Psoas muscle (tissue), 8 donors: ENCODE measurements around the gene HTR3A. TPM values are rescaled to one million over a fixed set of nuclear protein-coding genes. Genes with fewer than 3 reads are reported as not detected.

Experiments used
- ATAC-seq, 4 donors: fragments of 200-7000 bp; cut with Tn5 transposase; one replicate each; pipeline ENCODE4 v1.9.1; 2020; ENCODE audit warnings: moderate library complexity in 3 of 4, mild to moderate bottlenecking in 2 of 4
- DNase-seq, 2 donors: peaks; one replicate each; pipeline ENCODE4 v3.0.0-alpha.2; 2020
- H3K27ac ChIP-seq: fragments of 200-600 bp; one replicate; pipeline ENCODE4 v1.8.0; 2022
- H3K27me3 ChIP-seq, 3 donors: fragments of 200-600 bp in 1 of 3; one replicate each; pipeline versions ENCODE4 v1.6.1 to v1.8.0; 2013 to 2022; ENCODE audit warnings: low read length in 2 of 3, mild to moderate bottlenecking in 2 of 3, moderate library complexity in 1 of 3; ENCODE audit not compliant: insufficient read depth in 3 of 3
- H3K36me3 ChIP-seq, 2 donors: fragments of 200-600 bp in 1 of 2; one replicate each; pipeline versions ENCODE4 v1.6.1 to v1.8.0; 2013 to 2022; ENCODE audit warnings: low read depth in 1 of 2, mild to moderate bottlenecking in 1 of 2, moderate library complexity in 1 of 2; ENCODE audit not compliant: insufficient read depth in 1 of 2
- H3K4me1 ChIP-seq: fragments of 200-600 bp; one replicate; pipeline ENCODE4 v1.8.0; 2022
- H3K4me3 ChIP-seq: fragments of 200-600 bp; one replicate; pipeline ENCODE4 v1.8.0; 2022; ENCODE audit warnings: mild to moderate bottlenecking
- H3K9me3 ChIP-seq: fragments of 200-600 bp; one replicate; pipeline ENCODE4 v1.8.0; 2022
- WGBS, 3 donors: extraction: QIAGEN DNeasy Blood & Tissue Kit; methylation state at CpG; one replicate each; pipeline versions ENCODE4 v1.1.6 to v1.1.7; 2013; 5-methylcytosine and 5-hydroxymethylcytosine counted together
- intact Hi-C, 2 donors: fragments of 100-400 bp; cut with DNase I; formaldehyde crosslinking; loops; one replicate each; pipeline versions ENCODE4 v1.11.0 to v1.14.2; 2022
- polyA plus RNA-seq, 3 donors: library from polyadenylated mRNA; stranded (reverse); fragments of 200-250 nt; gene quantifications; one replicate each; pipeline ENCODE4 v1.2.3, GENCODE V29; 2013
- total RNA-seq, 4 donors: library from RNA; stranded (reverse); fragmentation: NEBNext Ultra II Directional in 2 of 4; extraction: Animal tissue kit (Norgen Biotek cat#: 25700) in 2 of 4; gene quantifications; one replicate each; pipeline versions ENCODE4 v1.2.1 to v1.2.4, GENCODE V29; 2021 to 2023
- TF ChIP-seq, protein P1 (sequence below): fragments of 200-600 bp; IDR thresholded peaks from one replicate; pipeline ENCODE4 v1.8.0; 2022; ENCODE audit warnings: antibody characterized with exemption
- donor health status: healthy with polysubstance abuse.
- donor health status: DM: no; HTN: no; CAD: no; lungs with moderate emphysema.
- donor health status: Bipolar disorder and iron deficiency.
- donor health status: healthy.
- donor health status: DM: yes; HTN: yes; CAD: no.
- donor health status: DM: no; HTN: no; CAD: no.
- donor health status: DM: no; HTN: no; CAD: no.
- donor health status: DM: yes; HTN: yes; CAD: no.

HTR3A gene
- total and polyA plus RNA-seq, 7 donors = 0.03 to 1.4 TPM; not detected in 5

DNA sequence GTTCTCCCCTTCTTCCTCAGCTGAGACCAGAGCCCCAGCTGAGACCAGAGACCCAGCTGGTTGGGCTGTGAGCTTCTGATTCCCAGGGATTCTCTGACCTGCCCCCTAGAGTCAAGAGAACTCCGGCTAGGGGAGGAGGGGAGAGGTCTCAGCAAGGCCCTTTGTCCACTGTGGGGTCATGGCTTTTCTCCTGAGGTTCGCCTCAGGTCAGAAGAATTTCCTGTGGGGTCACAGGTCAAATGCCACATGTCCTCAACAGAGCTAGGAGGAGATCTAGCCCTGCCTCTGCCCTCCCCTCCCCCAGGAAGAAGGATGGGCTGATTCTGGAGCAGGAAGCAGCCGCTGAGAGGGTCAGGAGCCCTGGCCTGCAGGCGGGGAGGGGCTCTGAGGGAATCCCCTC lies 23.7 kb downstream of the HTR3A start:
- intact Hi-C loops = no loop called here
- TF ChIP-seq, protein P1, sequence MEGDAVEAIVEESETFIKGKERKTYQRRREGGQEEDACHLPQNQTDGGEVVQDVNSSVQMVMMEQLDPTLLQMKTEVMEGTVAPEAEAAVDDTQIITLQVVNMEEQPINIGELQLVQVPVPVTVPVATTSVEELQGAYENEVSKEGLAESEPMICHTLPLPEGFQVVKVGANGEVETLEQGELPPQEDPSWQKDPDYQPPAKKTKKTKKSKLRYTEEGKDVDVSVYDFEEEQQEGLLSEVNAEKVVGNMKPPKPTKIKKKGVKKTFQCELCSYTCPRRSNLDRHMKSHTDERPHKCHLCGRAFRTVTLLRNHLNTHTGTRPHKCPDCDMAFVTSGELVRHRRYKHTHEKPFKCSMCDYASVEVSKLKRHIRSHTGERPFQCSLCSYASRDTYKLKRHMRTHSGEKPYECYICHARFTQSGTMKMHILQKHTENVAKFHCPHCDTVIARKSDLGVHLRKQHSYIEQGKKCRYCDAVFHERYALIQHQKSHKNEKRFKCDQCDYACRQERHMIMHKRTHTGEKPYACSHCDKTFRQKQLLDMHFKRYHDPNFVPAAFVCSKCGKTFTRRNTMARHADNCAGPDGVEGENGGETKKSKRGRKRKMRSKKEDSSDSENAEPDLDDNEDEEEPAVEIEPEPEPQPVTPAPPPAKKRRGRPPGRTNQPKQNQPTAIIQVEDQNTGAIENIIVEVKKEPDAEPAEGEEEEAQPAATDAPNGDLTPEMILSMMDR = no peak
- no peaks in the 10 kb centered on the region for H3K36me3 ChIP-seq
- 24 to 33% (median 29%) methylated on average over 4 of the region's 4 CpGs for WGBS, 3 donors
- H3K27ac ChIP-seq = no peak overlapping the region
- ATAC-seq (no peak), DNase-seq (no peak)
- no peaks in the 10 kb centered on the region for H3K4me1 ChIP-seq
- H3K9me3 ChIP-seq = no peaks in the 10 kb centered on the region
- no peak overlapping the region for H3K4me3 ChIP-seq
- H3K27me3 ChIP-seq = peaks cover 0 to 4% (median 0%) of the 10 kb centered on the region in 3 donors

DNA sequence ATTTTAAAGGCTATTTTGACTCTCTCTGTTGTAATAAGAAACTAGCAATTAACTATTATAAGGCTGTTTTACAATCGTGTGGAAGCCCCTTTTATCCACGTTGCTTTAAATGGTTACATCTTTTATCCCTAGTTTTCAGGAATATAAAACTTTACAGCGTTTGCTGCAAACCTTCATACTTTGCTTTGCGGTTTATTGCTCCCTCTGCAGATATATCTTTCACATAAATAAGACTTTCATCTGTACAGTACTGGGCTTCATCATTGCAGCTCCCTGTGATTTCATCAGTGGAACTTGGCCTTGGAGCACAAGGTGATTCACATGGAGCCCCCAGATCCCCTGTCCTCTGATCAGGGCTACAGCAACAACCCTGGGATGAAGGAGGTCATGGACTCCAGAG lies 25.6 kb downstream of the HTR3A start:
- DNase-seq (no peak), ATAC-seq (no peak)
- Histone ChIP-seq H3K27ac (no peak overlapping the region), H3K4me3 (no peak overlapping the region), H3K27me3 (peaks cover 0 to 2% (median 0%) of the 10 kb centered on the region in 3 donors), H3K36me3 (no peaks in the 10 kb centered on the region), H3K4me1 (no peaks in the 10 kb centered on the region), H3K9me3 (no peaks in the 10 kb centered on the region)
- whole genome bisulfite sequencing, 3 donors = 55 to 70% (median 66%) methylated on average over 4 of the region's 4 CpGs
- TF ChIP-seq, protein P1 = no peak
- intact Hi-C loops = no loop called here

DNA sequence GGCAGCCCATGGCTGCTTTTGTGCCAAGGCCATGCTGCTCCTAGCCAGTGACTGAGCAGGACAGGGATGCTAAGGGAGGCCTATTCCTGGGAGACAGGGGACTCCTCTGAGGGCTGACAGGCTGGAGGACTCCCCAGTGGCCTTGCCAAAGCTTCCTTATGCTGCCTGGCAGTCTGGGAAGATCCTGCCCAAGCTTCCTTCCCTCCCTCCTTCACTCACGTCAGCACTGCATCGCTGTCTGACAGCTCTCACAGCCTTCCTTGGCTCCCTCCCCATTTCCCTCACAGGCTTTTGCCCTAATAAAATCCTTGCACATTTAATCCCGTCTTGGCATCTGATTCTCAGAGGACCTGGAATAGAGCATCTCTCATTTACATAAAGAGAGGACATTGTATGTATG lies 26.5 kb downstream of the HTR3A start:
- DNase-seq = no peak
- no peak for ATAC-seq
- Histone ChIP-seq H3K36me3 (no peaks in the 10 kb centered on the region), H3K9me3 (no peaks in the 10 kb centered on the region), H3K27ac (no peak overlapping the region), H3K27me3 (peaks cover 0 to 2% (median 0%) of the 10 kb centered on the region in 3 donors), H3K4me1 (no peaks in the 10 kb centered on the region), H3K4me3 (no peak overlapping the region)
- TF ChIP-seq, protein P1 = no peak
- intact Hi-C loops = no loop called here
- 57 to 62% (median 59%) methylated on average over 3 of the region's 3 CpGs for WGBS, 3 donors

DNA sequence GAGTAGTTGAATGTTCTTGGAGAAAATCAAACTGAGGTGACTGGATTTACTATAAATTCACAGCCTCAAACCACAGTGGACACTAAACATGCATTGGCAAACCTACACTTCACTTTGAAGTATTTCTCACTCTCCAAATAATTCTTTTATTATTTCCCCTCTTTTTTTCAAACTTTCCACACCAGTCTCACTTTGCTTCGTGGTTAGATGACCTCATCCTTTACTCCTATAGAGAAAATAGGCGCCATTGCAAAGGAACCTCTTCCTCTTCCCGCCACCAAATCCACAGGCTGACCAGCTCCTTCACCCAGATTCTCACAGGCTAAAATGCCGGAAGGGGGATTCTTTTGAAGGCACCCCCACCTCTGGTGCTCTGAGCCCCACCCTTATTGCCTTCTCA lies 33.4 kb downstream of the HTR3A start:
- ATAC-seq = no peak
- Histone ChIP-seq H3K27me3 (peaks cover 0 to 4% (median 0%) of the 10 kb centered on the region in 3 donors), H3K9me3 (no peaks in the 10 kb centered on the region), H3K27ac (no peak overlapping the region), H3K4me1 (no peaks in the 10 kb centered on the region), H3K36me3 (no peaks in the 10 kb centered on the region), H3K4me3 (no peak overlapping the region)
- intact Hi-C loops = no loop called here
- TF ChIP-seq, protein P1 = no peak
- WGBS, 3 donors = 58 to 66% (median 63%) methylated on average over 4 of the region's 4 CpGs
- no peak for DNase-seq

DNA sequence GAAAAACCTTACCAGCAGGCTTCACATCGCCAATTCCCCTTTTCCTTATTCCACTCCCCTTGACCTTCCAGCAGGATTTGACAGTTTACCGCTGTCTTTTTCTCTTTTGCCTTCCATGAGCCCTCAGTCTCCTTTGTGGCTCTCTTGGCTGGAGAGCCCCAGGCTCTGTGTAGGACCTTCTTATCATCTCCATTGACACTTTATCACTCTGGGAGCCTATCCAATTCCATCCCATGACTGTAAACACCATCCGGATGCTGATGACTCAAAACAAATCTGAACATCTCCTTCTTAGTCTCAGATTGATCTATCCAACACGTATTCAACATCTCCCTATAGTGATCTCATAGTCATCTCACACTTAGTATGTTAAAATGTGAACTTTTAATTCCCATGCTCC lies 36.0 kb downstream of the HTR3A start:
- ATAC-seq = no peak
- no peak overlapping the region for H3K4me3 ChIP-seq
- no peaks in the 10 kb centered on the region for H3K36me3 ChIP-seq
- H3K27me3 ChIP-seq = peaks cover 0 to 4% (median 0%) of the 10 kb centered on the region in 3 donors
- TF ChIP-seq, protein P1 = no peak
- 76 to 83% (median 81%) methylated on average over 4 of the region's 4 CpGs for WGBS, 3 donors
- no peak overlapping the region for H3K27ac ChIP-seq
- DNase-seq = no peak
- H3K4me1 ChIP-seq = no peaks in the 10 kb centered on the region
- intact Hi-C loops = no loop called here
- no peaks in the 10 kb centered on the region for H3K9me3 ChIP-seq
